ENCODE results near the gene ZNF519. TPM values are rescaled to one million over a fixed set of nuclear protein-coding genes. Genes with fewer than 3 reads are reported as not detected.
"Not testable (repeated sequence)": the region's sequence is repeated elsewhere in the genome, so short reads cannot be mapped to it uniquely, and the experiment has no call there.

The ZNF519 gene
- polyA plus RNA-seq, 1 experiment: 2.9 TPM

- CTCF ChIA-PET; H3K4me3 ChIP-seq (ENCODE audit: low read depth, low read length); H3K27me3 ChIP-seq (ENCODE audit: control insufficient read depth, insufficient read depth, low read length); POLR2A ChIA-PET; DNase-seq (ENCODE audit: low read depth); H3K36me3 ChIP-seq (ENCODE audit: control insufficient read depth, insufficient read depth, low read length): not testable (repeated sequence)
Observed at GRCh38 chr18:14172142-14173115, 40.2 kb upstream of the ZNF519 start.

DNA sequence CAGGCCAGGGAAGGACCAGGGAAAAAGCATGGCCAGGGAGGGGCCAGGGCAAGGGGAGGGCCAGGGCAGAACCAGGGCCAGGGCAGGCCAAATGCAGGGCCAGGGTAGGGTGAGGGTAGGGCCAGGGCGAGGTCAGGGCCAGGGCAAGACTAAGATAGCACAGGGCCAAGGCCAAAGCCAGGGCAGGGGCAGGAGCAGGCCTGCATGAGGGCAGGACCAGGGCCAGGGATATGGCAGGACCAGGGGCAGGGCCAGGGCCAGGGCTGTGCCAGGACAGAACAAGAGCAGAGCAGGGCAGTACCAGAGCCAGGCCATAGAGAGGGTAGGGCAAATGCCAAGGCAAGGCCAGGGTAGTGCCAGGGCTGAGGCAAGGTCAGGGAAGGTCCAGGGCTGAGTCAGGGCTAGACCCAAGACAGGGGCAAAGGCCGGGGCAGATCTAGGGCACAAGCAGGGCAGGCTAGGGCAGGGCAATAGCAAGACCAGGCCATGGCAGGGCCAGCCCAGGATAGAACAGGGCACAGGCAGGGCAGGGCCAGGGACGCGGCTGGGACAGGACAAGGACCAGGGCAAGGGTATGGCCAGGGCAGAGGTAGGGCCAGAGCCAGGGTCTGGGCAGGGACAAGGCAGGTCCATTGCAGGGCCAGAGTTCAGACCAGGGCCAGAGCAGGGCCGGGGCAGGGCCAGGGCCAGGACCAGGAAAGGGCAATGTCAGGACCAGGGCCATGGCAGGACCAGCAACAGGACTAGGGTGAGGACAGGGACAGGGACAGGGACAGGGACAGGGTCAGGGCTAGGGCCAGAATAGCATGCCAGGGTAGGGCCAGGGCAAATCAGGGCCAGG is 39.3 kb upstream of the ZNF519 start:
- CTCF ChIA-PET; POLR2A ChIA-PET; H3K36me3 ChIP-seq (ENCODE audit: control insufficient read depth, insufficient read depth, low read length); DNase-seq (ENCODE audit: low read depth); H3K27me3 ChIP-seq (ENCODE audit: control insufficient read depth, insufficient read depth, low read length); H3K4me3 ChIP-seq (ENCODE audit: low read depth, low read length): not testable (repeated sequence)

GRCh38 chr18:14170367-14171036 is 38.3 kb upstream of the ZNF519 start:
- CTCF ChIA-PET; H3K36me3 ChIP-seq (ENCODE audit: control insufficient read depth, insufficient read depth, low read length); H3K27me3 ChIP-seq (ENCODE audit: control insufficient read depth, insufficient read depth, low read length); H3K4me3 ChIP-seq (ENCODE audit: low read depth, low read length); POLR2A ChIA-PET; DNase-seq (ENCODE audit: low read depth): not testable (repeated sequence)

GRCh38 chr18:14162915-14163314 is 30.7 kb upstream of the ZNF519 start:
- POLR2A ChIA-PET; H3K36me3 ChIP-seq (ENCODE audit: control insufficient read depth, insufficient read depth, low read length); CTCF ChIA-PET; H3K27me3 ChIP-seq (ENCODE audit: control insufficient read depth, insufficient read depth, low read length); DNase-seq (ENCODE audit: low read depth); H3K4me3 ChIP-seq (ENCODE audit: low read depth, low read length): not testable (repeated sequence)

GRCh38 chr18:14151564-14152113 is 19.4 kb upstream of the ZNF519 start:
- DNase-seq (ENCODE audit: low read depth); H3K27me3 ChIP-seq (ENCODE audit: control insufficient read depth, insufficient read depth, low read length); POLR2A ChIA-PET; H3K4me3 ChIP-seq (ENCODE audit: low read depth, low read length); CTCF ChIA-PET; H3K36me3 ChIP-seq (ENCODE audit: control insufficient read depth, insufficient read depth, low read length): not testable (repeated sequence)

- H3K27me3 ChIP-seq (ENCODE audit: control insufficient read depth, insufficient read depth, low read length); H3K36me3 ChIP-seq (ENCODE audit: control insufficient read depth, insufficient read depth, low read length); DNase-seq (ENCODE audit: low read depth); POLR2A ChIA-PET; CTCF ChIA-PET; H3K4me3 ChIP-seq (ENCODE audit: low read depth, low read length): not testable (repeated sequence)
Observed at GRCh38 chr18:14150766-14151165, 18.5 kb upstream of the ZNF519 start.

GRCh38 chr18:14149916-14150420 is 17.7 kb upstream of the ZNF519 start:
- H3K4me3 ChIP-seq (ENCODE audit: low read depth, low read length); CTCF ChIA-PET; DNase-seq (ENCODE audit: low read depth); POLR2A ChIA-PET; H3K36me3 ChIP-seq (ENCODE audit: control insufficient read depth, insufficient read depth, low read length); H3K27me3 ChIP-seq (ENCODE audit: control insufficient read depth, insufficient read depth, low read length): not testable (repeated sequence)

DNA sequence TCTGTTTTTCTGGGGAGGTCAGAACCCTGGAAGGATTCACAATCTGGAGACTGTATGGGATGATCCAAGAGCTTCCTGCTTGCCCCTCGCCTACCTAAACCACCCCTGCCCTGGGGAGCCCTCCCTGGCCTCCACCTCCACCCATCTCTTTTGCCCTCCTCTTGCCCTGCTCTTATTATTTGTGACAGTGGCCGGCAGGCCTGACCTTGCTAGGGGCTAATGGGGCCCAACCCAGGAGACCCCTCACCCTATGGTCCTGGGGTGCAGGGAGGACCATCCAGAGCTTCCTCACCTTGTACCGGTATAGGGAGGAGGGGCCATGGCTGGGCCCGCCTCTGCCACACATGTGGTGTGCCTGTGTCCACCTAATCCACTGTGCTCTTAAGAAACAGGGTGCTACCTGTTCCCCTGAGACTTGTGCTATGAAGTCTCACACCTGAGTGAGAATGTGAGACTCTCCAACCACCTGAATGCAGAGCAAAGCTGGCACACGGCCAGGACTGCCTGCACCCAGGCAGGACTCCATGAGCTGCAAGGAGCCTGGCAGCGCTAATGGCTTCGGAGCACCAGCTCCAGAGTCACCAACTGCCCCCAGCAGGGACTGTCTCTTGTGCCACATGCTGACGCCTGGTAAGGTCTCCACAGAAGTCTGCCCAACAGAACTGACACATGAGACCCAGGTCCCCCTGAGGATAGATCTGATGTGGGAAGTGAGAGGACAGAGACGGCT is 17.1 kb upstream of the ZNF519 start:
- POLR2A ChIA-PET; H3K36me3 ChIP-seq (ENCODE audit: control insufficient read depth, insufficient read depth, low read length); CTCF ChIA-PET; H3K4me3 ChIP-seq (ENCODE audit: low read depth, low read length); H3K27me3 ChIP-seq (ENCODE audit: control insufficient read depth, insufficient read depth, low read length); DNase-seq (ENCODE audit: low read depth): not testable (repeated sequence)

GRCh38 chr18:14147935-14148865 is 16.0 kb upstream of the ZNF519 start:
- CTCF ChIA-PET; DNase-seq (ENCODE audit: low read depth); POLR2A ChIA-PET; H3K36me3 ChIP-seq (ENCODE audit: control insufficient read depth, insufficient read depth, low read length); H3K27me3 ChIP-seq (ENCODE audit: control insufficient read depth, insufficient read depth, low read length); H3K4me3 ChIP-seq (ENCODE audit: low read depth, low read length): not testable (repeated sequence)

DNA sequence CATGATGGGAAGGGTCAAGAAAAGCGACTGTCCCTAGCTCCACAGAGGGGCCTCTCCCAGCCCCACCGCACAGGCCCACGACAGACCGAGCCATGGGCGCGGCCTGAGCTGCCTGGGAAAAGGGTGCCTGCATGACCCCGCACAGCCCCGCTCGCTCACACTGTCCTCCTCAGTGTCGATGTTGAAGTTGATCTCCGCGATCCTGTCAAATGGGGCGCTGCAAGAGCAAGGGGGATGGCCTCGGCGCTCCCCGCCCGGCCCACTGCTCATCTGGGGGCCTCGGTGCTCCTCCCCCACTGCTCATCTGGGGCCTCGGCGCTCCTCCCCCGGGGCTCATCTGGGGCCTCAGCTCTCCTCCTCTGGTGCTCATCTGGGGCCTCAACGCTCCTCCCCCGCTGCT is 14.5 kb upstream of the ZNF519 start:
- H3K36me3 ChIP-seq (ENCODE audit: control insufficient read depth, insufficient read depth, low read length); POLR2A ChIA-PET; DNase-seq (ENCODE audit: low read depth); H3K27me3 ChIP-seq (ENCODE audit: control insufficient read depth, insufficient read depth, low read length); CTCF ChIA-PET; H3K4me3 ChIP-seq (ENCODE audit: low read depth, low read length): not testable (repeated sequence)
